ENCODE measurements around the gene NFATC2.

DNA sequence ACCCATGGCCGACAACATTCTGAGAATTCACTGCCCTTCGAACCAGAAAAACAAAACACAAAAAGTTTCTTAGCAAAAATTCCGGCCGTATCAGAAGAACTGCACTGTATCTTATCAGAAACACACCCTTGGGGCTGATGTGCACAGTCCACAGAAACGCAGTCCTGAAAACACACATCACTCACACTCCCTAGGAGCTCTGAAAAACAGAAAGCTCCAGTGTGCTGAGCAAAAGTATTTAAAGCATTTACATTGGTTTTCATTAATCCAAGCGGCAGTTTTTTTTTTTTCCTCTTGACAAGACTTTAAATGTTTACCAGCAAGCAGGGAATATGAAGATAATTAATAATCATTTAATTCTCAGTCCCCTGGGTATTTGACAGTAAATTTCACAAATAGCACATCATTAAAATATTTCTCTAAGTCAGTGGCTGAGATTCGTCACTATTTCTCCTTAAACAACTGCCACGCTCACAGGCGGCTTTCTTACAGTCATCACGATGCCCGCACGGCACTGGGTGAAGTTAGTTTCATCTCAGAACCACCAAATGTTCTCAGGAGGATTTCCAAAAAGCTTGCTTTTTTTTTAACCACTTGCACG lies 13.3 kb downstream of the NFATC2 start:
- no peak for TF ChIP-seq EZH2 (IDR thresholded peaks at IDR 0.05; ENCODE audit: insufficient read depth, low read length)
- TF ChIP-seq, protein P1, sequence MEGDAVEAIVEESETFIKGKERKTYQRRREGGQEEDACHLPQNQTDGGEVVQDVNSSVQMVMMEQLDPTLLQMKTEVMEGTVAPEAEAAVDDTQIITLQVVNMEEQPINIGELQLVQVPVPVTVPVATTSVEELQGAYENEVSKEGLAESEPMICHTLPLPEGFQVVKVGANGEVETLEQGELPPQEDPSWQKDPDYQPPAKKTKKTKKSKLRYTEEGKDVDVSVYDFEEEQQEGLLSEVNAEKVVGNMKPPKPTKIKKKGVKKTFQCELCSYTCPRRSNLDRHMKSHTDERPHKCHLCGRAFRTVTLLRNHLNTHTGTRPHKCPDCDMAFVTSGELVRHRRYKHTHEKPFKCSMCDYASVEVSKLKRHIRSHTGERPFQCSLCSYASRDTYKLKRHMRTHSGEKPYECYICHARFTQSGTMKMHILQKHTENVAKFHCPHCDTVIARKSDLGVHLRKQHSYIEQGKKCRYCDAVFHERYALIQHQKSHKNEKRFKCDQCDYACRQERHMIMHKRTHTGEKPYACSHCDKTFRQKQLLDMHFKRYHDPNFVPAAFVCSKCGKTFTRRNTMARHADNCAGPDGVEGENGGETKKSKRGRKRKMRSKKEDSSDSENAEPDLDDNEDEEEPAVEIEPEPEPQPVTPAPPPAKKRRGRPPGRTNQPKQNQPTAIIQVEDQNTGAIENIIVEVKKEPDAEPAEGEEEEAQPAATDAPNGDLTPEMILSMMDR (IDR thresholded peaks at IDR 0.05; ENCODE audit: insufficient read depth, low read depth, low read length): no peak

All from astrocyte (in vitro differentiated cells and primary cell).